ENCODE measurements around the gene UQCC2.

Gene UQCC2

DNA sequence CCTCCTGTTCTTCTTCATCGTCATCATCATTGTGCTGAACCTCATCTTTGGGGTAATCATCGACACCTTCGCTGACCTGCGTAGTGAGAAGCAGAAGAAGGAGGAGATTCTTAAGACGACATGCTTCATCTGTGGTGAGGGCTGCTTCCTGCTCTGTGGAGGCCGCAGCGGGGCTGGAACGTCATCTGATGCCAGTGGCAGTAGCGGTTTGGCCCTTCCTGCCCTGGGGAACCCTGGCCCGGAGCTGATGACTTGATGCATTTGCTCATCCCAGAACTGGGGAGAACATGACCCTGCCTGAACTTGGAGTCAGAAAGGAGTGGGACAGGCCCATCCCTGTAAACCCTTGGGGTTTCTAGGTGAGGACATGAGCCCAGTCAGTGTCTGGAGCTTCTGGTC lies 18.7 kb downstream of the UQCC2 start:
- in situ Hi-C loops (cut with MboI; ENCODE audit: low sequenced_read_pairs): no loop called here

DNA sequence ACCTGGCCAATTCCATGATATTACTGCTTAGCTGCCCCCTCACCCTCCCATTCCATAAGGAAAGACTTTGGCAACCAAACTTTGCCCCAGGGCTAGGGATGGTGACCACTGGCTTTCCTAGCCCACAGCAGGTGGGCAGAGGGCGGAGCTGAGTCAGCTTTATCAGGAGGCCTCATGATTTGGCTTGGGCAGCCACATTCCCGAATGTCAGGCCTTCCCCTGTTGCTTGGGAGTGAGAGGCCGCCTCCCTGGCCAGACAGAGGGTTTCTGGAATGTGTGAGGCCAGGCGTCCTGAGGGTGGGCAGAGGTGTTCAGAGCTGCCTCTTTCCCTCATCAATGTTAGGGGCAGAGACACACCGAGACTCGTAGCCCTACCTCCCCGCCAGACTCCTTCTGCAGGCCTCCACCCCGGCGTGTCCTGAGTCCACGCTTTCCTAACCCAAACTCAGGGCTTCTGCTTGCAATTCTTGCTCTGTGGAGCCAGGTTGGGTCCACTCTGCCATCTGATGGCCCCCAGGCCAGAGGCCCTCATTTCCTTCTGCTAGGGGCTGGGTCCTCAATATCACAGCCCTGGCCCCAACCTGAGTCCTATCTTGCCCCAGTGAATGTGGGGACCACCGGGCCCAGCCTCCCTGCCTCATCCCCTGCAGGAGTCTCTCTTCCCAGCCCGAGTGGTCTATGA lies 19.3 kb downstream of the UQCC2 start:
- in situ Hi-C loops (cut with MboI; ENCODE audit: low sequenced_read_pairs): no loop called here

DNA sequence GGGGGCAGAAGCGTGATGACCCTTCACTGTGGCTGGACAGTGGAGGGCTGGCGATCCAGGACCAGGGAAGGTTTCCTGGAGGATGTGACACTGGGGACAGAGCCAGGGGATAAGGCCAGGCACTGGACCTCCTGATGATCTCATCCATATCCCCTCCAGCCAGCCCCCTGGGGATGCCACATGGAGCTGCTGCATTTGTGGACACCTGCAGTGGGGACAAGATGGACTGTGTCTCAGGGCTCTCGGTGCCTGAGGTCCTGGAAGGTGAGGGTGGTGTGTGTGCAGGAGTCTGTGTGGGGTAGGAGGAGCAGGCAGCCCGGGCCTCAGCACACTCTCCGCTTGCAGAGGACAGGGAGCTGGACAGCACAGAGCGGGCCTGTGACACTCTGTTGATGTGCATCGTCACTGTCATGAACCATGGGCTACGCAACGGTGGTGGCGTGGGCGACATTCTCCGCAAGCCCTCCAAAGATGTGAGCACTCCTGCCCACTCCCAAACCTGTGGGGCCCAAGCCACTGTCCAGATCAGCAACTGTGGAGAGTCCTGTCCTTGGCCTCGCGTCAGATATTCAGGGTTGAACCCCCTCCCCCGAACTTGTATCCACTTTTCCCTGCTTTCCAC lies 19.9 kb downstream of the UQCC2 start:
- in situ Hi-C loops (cut with MboI; ENCODE audit: low sequenced_read_pairs): no loop called here

DNA sequence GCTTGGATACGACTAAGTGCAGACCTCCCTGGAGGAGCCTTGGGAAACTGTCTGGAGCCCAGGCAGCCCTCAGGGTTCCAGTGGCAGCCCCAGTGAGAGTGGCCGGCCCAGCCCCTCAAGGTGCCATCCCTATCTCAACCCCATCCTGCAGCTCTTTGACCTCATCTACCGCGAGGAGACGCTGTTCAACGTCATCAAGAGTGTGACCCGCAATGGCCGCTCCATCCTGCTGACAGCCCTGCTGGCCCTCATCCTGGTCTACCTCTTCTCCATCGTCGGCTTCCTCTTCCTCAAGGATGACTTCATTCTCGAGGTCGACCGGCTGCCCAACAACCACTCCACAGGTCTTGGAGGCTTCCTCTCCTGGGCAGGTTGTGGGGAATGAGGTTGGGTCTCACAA lies 20.7 kb downstream of the UQCC2 start:
- in situ Hi-C loops (cut with MboI; ENCODE audit: low sequenced_read_pairs): no loop called here

DNA sequence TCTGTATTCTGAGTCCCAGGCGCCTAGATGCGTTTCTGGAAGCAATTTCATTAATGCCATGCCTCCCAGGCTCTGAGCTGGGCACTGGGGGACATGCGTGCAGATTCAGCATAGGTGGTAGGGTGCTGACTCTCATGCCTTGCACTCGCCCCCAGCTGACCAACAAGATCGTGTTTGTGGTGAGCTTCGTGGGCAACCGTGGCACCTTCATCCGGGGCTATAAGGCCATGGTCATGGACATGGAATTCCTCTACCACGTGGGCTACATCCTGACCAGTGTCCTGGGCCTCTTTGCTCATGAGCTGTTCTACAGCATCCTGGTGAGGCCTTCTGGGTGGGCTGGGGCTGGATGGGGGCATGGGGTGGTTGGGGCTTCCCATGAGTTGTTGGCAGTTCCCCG lies 21.6 kb downstream of the UQCC2 start:
- in situ Hi-C loops (cut with MboI; ENCODE audit: low sequenced_read_pairs): no loop called here

DNA sequence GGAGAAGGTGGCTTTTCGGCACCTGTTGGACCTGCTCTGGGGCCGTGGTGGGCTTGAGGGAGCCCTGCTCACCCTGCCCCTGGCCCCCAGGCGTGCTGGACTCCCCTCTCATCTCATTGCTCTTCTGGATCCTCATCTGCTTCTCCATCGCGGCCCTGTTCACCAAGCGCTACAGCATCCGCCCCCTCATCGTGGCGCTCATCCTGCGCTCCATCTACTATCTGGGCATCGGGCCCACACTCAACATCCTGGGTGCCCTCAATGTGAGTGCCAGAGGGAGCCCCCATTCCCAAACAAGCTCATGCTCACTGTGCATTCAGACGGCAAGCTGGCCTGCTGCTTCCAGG lies 22.4 kb downstream of the UQCC2 start:
- in situ Hi-C loops (cut with MboI; ENCODE audit: low sequenced_read_pairs): no loop called here

DNA sequence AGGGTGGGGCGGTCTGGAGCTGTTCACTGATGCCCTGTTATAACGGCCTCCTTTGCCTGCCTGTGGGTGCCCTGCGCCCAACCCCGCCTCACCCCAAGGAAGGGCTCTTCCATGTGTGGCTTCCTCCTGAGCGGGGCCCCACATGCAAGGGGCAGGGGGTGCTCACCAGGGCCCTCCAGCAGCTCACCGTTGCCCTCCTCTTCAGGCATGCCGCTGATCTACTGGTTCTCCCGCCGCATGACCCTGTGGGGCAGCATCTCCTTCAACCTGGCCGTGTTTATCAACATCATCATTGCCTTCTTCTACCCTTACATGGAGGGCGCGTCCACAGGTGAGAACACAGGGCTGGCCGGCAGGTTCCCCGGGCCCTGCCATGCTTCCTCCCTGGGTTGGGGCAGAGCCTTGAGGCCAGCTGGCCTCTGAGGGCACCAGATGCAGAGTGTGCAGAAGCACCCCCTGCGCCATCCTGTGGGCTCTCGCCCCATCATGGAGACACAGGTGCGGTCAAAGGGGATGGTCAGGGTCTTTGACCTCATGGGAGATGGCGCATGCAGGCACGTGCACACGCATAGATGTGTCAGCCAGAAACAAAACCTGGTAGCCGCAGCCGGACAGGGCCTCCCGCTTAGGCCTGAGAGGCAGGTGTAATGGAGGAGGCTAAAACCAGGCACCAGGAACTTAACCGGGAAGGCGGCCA lies 22.9 kb downstream of the UQCC2 start:
- in situ Hi-C loops (cut with MboI; ENCODE audit: low sequenced_read_pairs): no loop called here

DNA sequence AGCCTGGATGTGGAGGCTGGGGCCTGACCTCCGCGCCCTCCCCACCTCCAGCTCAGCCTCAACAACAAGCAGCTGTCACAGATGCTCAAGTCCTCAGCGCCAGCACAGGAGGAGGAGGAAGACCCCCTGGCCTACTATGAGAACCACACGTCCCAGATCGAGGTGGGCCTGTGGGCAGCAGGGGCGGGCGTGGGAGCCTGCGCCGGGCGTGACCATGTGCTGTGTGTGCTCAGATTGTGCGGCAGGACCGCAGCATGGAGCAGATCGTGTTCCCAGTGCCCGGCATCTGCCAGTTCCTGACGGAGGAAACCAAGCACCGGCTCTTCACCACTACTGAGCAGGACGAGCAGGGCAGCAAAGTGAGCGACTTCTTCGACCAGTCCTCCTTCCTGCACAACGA lies 23.5 kb downstream of the UQCC2 start:
- in situ Hi-C loops (cut with MboI; ENCODE audit: low sequenced_read_pairs): no loop called here

DNA sequence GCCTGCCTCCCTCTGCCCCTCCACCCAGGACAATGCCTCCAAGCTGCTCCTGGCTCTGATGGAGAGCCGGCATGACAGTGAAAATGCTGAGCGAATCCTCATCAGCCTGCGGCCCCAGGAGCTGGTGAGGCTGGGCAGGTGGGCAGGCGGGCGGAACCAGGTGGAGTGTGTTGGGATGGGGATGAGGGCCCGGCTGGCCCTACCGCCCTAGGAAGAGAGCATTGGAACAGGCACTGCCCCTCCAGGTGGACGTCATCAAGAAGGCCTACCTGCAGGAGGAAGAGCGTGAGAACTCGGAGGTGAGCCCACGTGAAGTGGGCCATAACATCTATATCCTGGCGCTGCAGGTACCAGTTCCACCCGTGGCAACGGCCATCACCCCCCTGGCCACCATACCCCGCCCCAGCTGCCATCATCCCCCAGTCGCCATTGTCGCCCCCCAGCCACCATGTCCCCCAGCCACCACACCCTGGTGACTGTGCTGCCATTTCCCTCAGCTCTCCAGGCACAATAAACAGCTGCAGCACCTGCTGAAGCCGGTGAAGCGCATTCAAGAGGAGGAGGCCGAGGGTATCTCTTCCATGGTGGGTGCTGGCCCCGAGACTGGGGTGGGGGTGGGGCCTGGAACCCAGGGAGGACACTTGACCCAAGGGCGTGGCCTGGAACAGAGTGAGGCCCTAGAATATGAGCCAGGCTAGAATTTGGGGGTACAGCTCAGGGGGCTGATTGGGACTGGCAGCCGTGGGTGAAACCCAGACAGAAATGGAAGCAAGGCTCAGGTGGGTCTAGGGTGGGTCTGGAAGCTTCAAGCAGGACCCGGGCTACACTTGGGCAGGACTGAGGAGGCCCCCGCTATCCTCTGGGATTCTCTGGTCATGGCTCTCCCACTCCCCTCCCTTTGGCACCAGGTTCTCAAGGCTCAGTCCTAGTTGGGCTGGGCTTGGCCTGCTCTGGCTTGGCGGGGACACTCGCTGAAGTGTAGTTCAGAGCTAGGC lies 24.2 kb downstream of the UQCC2 start:
- in situ Hi-C loops (cut with MboI; ENCODE audit: low sequenced_read_pairs): no loop called here

DNA sequence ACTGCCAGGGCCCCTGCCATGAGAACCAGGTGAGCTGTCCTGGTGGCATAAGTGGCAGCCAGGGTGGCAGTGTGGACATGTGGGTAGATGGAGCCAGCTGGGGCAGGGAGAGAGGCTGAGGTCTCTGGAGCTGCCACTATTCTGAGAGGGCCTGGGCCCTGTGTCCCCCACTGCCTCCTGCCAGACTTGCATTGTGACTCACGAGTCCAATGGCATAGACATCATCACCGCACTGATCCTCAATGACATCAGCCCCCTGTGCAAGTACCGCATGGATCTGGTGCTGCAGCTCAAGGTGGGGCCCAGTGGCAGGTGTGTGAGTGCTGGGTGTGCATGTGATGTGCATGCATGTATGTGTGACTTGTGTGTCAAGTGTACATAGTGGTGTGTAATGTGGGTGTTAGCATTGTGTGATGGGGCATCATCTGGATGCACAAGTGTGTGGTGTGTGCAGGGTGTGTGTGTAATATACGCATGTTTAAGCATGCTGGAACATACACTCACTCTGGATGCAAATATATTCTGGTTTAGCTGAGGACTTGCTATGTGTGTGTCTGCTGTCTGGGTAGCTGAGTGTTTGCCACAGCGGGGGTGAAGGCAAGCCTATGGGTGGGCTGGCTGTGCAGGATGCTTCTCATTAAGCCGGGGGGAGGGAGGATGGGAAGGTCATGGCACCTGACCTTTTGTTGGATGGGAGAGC lies 25.1 kb downstream of the UQCC2 start:
- in situ Hi-C loops (cut with MboI; ENCODE audit: low sequenced_read_pairs): no loop called here

DNA sequence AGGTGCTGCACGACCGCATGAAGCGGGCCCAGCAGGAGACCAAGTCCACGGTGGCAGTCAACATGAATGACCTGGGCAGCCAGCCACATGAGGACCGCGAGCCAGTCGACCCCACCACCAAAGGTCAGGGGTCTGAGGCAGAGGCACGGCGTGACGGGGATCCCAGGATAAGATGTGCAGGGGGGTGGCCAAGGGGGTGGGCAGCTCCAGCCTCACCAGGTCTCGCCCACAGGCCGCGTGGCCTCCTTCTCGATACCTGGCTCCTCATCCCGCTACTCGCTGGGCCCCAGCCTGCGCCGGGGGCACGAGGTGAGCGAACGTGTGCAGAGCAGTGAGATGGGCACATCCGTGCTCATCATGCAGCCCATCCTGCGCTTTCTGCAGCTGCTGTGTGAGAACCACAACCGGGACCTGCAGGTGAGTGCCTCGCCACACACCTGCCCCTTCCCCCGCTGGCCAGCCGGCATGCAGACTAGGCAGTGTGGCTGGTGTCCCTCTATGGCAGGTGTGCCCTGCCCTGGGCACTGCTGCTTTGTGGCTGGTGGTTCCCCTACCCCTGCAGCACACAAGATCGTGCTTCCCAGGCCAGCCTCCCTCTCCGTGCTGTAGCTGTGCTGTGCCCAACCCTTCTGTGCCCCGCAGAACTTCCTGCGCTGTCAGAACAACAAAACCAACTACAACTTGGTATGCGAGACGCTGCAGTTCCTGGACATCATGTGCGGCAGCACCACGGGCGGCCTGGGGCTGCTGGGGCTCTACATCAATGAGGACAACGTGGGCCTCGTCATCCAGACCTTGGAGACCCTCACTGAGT lies 25.9 kb downstream of the UQCC2 start:
- in situ Hi-C loops (cut with MboI; ENCODE audit: low sequenced_read_pairs): no loop called here

DNA sequence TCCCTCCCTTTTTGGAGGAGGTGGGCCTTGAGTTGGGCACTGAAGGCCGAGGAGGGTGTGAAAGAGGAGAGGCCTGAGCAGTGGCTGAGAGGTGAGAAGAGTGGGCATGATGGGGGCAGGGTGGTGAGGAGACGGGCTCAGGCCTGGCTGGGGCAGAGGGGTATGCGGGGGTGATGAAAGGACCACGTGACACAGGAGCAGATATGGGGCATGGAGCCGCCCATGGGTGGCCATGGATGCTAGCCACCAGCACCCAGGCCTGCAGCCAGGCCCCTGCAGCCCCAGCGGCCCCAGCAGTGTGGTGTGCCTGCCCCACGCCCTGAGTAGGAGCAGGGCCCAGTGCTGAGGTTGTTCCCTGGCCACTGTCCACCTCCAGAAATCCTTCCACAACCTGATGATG lies 26.5 kb downstream of the UQCC2 start:
- in situ Hi-C loops (cut with MboI; ENCODE audit: low sequenced_read_pairs): no loop called here

DNA sequence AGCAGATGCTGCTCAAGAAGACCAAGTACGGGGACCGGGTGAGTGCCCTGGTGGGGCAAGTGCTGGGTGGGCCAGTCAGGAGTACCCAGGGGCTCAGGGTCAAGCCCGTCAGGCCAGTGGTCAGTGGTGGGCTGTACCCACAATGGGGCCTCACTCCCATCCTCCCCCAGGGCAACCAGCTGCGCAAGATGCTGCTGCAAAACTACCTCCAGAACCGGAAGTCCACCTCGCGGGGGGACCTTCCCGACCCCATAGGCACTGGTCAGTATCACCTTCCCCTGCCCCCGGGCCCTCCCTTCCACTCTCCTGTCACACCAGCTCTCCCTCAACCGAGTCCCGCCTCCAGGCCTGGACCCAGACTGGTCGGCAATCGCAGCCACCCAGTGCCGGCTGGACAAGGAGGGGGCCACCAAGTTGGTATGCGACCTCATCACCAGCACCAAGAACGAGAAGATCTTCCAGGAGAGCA lies 27.0 kb downstream of the UQCC2 start:
- in situ Hi-C loops (cut with MboI; ENCODE audit: low sequenced_read_pairs): no loop called here

DNA sequence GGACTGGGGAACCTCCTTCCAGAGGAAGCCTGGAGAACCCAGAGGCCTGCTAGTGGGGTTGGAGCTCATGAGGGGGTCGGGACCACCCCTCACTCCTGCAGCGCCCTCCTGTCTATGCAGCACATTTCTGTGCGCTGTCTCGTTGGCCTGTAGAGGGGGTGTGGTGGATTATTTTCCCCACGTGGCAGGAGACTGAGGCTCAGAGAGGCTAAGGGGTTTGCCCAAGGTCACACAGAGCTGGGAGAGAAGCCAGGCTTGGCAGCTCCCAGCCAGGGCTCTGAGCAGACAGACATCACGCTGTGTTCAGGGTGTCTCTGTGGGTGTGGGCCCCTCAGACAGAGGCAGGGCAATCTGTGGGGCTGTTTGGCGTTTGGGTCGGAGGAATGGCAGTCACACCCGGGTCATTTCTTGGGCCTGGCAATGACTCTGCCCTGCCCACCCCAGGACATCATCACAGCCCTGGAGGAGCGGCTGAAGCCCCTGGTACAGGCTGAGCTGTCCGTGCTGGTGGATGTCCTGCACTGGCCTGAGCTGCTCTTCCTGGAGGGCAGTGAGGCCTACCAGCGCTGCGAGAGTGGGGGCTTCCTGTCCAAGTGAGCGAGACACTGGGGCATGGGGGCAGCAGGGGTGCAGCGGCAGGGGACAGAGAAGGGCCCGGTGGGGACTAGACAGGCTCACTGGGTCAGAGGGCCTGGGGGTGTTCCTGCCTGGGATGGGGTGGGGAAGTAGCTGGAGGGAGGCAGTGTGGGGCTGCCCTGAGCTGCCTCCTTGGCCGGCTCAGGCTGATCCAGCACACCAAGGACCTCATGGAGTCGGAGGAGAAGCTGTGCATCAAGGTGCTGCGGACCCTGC lies 27.7 kb downstream of the UQCC2 start:
- in situ Hi-C loops (cut with MboI; ENCODE audit: low sequenced_read_pairs): no loop called here

DNA sequence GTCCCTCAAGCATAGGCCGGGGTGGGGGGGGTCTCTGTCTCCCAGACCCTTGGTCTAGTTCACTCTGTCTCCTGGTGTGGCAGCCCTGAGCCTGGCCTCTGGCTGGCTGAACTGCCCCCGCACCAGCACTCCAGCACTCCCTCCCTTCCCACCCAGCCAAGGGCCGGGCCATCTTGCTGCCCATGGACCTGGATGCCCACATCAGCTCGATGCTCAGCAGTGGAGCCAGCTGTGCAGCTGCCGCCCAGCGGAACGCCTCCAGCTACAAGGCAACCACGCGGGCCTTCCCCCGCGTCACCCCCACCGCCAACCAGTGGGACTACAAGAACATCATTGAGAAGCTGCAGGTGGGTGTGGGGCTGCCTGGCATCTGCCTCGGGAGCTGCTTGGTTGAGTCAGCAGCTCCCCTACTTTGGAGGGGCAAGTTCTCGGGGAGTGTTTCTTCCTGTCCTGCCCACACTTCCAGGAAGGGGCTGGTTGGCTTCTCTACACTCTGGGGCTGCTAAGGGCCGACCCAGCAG lies 28.4 kb downstream of the UQCC2 start:
- in situ Hi-C loops (cut with MboI; ENCODE audit: low sequenced_read_pairs): no loop called here

DNA sequence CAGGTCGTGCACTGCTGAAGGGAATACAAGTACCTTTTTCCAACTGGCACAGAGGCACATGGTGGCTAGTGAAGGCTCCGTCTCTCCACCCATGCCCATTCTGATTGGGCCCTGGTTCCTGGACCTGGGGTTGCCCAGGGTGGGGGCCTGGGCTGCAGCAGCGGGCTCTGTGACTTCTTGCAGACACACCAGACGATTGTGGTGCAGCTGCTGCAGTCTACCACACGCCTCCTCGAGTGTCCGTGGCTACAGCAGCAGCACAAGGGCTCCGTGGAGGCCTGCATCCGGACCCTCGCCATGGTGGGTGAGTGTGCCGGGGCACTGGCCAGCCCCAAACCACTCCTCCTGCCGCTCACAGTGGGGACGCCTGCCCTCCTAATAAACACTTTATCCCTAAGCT lies 29.2 kb downstream of the UQCC2 start:
- in situ Hi-C loops (cut with MboI; ENCODE audit: low sequenced_read_pairs): no loop called here

DNA sequence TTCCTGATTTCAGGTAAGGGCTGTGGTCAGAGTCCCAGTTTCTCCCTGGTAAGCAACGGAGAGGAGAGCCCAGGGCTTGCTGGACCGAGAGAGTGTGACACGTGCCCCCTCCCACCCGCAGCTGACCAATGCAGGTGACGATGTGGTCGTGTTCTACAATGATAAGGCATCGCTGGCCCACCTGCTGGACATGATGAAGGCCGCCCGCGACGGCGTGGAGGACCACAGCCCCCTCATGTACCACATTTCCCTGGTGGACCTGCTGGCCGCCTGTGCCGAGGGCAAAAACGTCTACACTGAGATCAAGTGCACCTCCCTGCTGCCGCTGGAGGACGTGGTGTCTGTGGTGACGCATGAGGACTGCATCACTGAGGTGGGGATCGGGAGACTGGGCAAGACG lies 31.7 kb downstream of the UQCC2 start:
- in situ Hi-C loops (cut with MboI; ENCODE audit: low sequenced_read_pairs): no loop called here

DNA sequence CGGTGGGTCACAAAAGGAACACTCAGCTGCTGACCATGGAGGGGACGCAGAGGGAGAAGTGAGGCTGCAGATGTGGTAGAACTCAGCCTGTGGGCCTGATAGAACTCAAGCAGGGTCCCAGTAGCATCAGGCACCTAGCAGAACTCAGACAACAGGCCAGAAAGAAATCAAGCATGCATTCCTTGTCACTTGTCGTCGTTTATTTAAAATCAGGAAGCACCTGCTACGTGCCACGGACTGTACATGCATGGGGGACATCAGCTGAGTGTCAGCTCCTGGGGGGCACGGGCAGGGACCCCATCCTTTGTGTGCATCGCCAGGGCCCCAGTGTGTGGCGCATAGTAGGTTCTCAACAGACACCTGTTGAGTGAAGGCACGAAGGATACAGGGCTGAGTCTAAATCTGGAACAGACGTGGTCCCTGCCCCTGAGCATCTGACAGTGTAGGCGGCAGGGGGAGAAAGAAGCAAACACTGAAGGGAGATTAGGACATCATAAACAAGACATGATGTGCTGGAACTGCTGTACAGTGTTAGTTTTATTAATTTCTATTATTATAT lies 32.5 kb downstream of the UQCC2 start:
- in situ Hi-C loops (cut with MboI; ENCODE audit: low sequenced_read_pairs): no loop called here

All from HL-60/S4 treated with retinoic acid at 250 ng/mL for 4 days and 3 days (cell line).